SU-DHL-6 (cell line): ENCODE measurements around the gene RTRAF.

Experiments
- H2AFZ ChIP-seq: fragments of 200-600 bp; sonication (generic); 2 replicates; pipeline ENCODE4 v1.6.1; 2014; ENCODE audit warnings: low read depth, mild to moderate bottlenecking, moderate library complexity, mixed read lengths, antibody characterized with exemption, low read length; ENCODE audit not compliant: severe bottlenecking
- H3F3A ChIP-seq: fragments of 200-600 bp; shearing (Covaris generic); 2 replicates; pipeline ENCODE4 v1.6.0; 2016; ENCODE audit warnings: antibody characterized with exemption, mild to moderate bottlenecking; ENCODE audit not compliant: insufficient read depth
- H3K27ac ChIP-seq: fragments of 200-600 bp; sonication (generic); 2 replicates; pipeline ENCODE4 v1.5.1; 2016; ENCODE audit warnings: low read depth, mild to moderate bottlenecking, low read length, moderate library complexity, mixed read lengths
- H3K27me3 ChIP-seq: fragments of 200-600 bp; sonication (generic), shearing (Covaris generic); 2 replicates; pipeline ENCODE4 v1.6.0; 2014; ENCODE audit warnings: mild to moderate bottlenecking, low read length
- H3K36me3 ChIP-seq: fragments of 200-600 bp; sonication (generic); 2 replicates; pipeline ENCODE4 v1.6.1; 2014; ENCODE audit warnings: mild to moderate bottlenecking, low read length, mixed read lengths
- H3K4me2 ChIP-seq: fragments of 300-600, 200-600 bp; shearing (Covaris generic), sonication (generic); 2 replicates; pipeline ENCODE4 v1.6.0; 2014; ENCODE audit warnings: low read length, low read depth, mild to moderate bottlenecking; ENCODE audit not compliant: poor library complexity, severe bottlenecking
- H3K4me3 ChIP-seq: fragments of 200-600 bp; sonication (generic); 2 replicates; pipeline ENCODE4 v1.5.1; 2014; ENCODE audit warnings: antibody characterized with exemption, low read length, mild to moderate bottlenecking, mixed read lengths; ENCODE audit not compliant: insufficient read depth, poor library complexity, severe bottlenecking
- H3K79me2 ChIP-seq: fragments of 200-600 bp; sonication (generic); 2 replicates; pipeline ENCODE4 v1.6.1; 2014; ENCODE audit warnings: mild to moderate bottlenecking, low read length, moderate library complexity; ENCODE audit not compliant: insufficient read depth
- H3K9ac ChIP-seq: fragments of 200-600 bp; sonication (generic); 2 replicates; pipeline ENCODE4 v1.7.0; 2014; ENCODE audit warnings: mild to moderate bottlenecking, low read length
- H3K9me2 ChIP-seq: fragments of 200-600 bp; sonication (generic); replicated peaks from 2 replicates; pipeline ENCODE4 v1.6.1; 2014; ENCODE audit warnings: low read length; ENCODE audit not compliant: insufficient read depth
- H3K9me3 ChIP-seq: fragments of 200-600 bp; sonication (generic); 2 replicates; pipeline ENCODE4 v1.6.1; 2014; ENCODE audit warnings: low read length, mixed read lengths; ENCODE audit not compliant: insufficient read depth
- H4K20me1 ChIP-seq: fragments of 200-600 bp; sonication (generic); 2 replicates; pipeline ENCODE4 v1.6.1; 2014; ENCODE audit warnings: low read depth, mild to moderate bottlenecking, antibody characterized with exemption, low read length, moderate library complexity, mixed read lengths
- EZH2phosphoT487 ChIP-seq: fragments of 200-600 bp; sonication (generic), shearing (Covaris generic); conservative IDR thresholded peaks from 2 replicates; pipeline ENCODE4 v1.6.1; 2018; ENCODE audit warnings: mild to moderate bottlenecking, antibody characterized with exemption, low read length, moderate library complexity, mixed read lengths
- TF ChIP-seq, protein P1 (sequence below): fragments of 200-600 bp; sonication (generic); IDR thresholded peaks from one replicate; pipeline ENCODE4 v1.5.1; 2017; ENCODE audit warnings: antibody characterized with exemption, mild to moderate bottlenecking, low read length, moderate library complexity; ENCODE audit not compliant: insufficient read depth, poor library complexity, severe bottlenecking

RTRAF gene

DNA sequence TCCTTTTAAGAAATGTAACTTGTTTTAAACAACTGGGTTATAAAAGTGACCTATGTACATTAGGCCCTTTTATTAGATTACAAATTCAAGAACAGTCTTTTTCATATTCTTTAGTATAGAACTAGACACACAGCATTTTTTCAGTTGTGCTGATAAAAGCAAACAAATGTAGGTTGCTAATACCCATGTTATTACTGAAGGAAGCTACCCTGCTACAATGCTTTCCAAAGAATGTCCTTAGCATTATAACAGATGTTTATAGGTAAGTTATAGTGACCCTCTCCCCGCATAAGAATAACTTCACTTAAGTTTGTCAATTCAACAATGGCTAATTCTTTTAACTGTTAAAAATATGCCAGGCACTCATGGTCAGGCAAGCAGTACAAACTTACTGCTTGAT, 17.9 kb downstream of the RTRAF start:
- no peaks in the 10 kb centered on the region for H3F3A ChIP-seq
- H3K9ac ChIP-seq = no peak overlapping the region
- H4K20me1 ChIP-seq = no peaks in the 10 kb centered on the region
- H3K9me2 ChIP-seq = no peaks in the 10 kb centered on the region
- no peaks in the 10 kb centered on the region for H3K79me2 ChIP-seq
- H2AFZ ChIP-seq = no peak overlapping the region
- no peak overlapping the region for H3K27ac ChIP-seq
- no peaks in the 10 kb centered on the region for H3K27me3 ChIP-seq
- H3K36me3 ChIP-seq = peaks cover 48% of the 10 kb centered on the region
- no peak overlapping the region for H3K4me3 ChIP-seq
- H3K4me2 ChIP-seq = no peak overlapping the region
- TF ChIP-seq, protein P1, sequence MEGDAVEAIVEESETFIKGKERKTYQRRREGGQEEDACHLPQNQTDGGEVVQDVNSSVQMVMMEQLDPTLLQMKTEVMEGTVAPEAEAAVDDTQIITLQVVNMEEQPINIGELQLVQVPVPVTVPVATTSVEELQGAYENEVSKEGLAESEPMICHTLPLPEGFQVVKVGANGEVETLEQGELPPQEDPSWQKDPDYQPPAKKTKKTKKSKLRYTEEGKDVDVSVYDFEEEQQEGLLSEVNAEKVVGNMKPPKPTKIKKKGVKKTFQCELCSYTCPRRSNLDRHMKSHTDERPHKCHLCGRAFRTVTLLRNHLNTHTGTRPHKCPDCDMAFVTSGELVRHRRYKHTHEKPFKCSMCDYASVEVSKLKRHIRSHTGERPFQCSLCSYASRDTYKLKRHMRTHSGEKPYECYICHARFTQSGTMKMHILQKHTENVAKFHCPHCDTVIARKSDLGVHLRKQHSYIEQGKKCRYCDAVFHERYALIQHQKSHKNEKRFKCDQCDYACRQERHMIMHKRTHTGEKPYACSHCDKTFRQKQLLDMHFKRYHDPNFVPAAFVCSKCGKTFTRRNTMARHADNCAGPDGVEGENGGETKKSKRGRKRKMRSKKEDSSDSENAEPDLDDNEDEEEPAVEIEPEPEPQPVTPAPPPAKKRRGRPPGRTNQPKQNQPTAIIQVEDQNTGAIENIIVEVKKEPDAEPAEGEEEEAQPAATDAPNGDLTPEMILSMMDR = no peak
- H3K9me3 ChIP-seq = no peaks in the 10 kb centered on the region

DNA sequence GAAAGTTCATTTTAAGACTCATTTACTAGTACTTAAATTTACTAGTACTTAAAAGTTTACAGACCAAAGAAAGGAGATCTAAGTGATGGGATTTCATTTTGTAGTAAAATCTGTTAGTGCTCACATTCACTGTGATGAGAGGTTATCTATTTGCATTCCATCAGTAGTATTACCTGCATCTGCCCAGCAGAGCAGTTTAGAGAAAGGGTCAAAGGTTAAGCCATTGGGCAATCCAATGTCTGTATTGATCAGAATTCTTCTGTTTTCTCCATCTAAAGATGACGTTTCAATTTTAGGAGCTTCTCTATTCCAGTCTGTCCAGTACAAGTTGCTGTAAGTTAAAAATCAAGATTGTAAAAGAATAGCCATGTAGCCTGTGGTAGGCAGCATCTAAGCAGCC, 18.3 kb downstream of the RTRAF start:
- no peak overlapping the region for H3K27ac ChIP-seq

DNA sequence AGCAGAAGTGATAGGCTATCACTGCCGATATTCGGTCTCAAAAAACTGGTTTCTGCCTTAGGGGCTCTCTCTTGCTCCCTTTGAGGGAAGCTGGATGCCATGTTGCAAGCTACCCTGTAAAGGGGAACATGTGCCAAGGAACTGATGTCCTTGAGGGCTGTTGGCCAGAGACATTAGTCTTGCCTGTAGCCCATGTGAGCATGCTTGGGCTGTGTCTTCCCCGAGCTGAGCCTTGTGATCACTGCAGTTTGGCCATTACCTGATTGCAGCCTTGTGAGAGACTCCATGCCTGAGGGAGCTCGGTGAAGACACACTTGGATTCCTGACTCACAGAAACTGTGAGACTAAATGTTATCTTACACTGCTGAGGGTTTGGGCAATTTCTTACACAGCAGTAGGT, 18.8 kb downstream of the RTRAF start:
- Histone ChIP-seq H3K36me3 (peaks cover 43% of the 10 kb centered on the region), H3K4me3 (no peak overlapping the region), H3K4me2 (no peak overlapping the region), H3K27ac (no peak overlapping the region), H4K20me1 (no peaks in the 10 kb centered on the region), H3F3A (0 out of 2 replicates have a peak, but pooled peaks cover 5% of the 10 kb centered on the region), H3K27me3 (no peaks in the 10 kb centered on the region), H2AFZ (no peak overlapping the region), H3K9me2 (no peaks in the 10 kb centered on the region), H3K9ac (no peak overlapping the region), H3K79me2 (no peaks in the 10 kb centered on the region), H3K9me3 (no peaks in the 10 kb centered on the region)
- TF ChIP-seq, protein P1 = no peak
- no peak for TF ChIP-seq EZH2phosphoT487

More for the DNA sequence above, 18.3 kb downstream of the RTRAF start:
- no peak overlapping the region for H3K4me2 ChIP-seq
- H2AFZ ChIP-seq = no peak overlapping the region
- H3K9me3 ChIP-seq = no peaks in the 10 kb centered on the region
- H3K79me2 ChIP-seq = no peaks in the 10 kb centered on the region
- no peaks in the 10 kb centered on the region for H4K20me1 ChIP-seq
- TF ChIP-seq EZH2phosphoT487 = no peak
- TF ChIP-seq, protein P1 = no peak
- no peak overlapping the region for H3K9ac ChIP-seq
- H3K27me3 ChIP-seq = no peaks in the 10 kb centered on the region
- H3K9me2 ChIP-seq = no peaks in the 10 kb centered on the region
- H3F3A ChIP-seq = 0 out of 2 replicates have a peak, but pooled peaks cover under 1% of the 10 kb centered on the region
- no peak overlapping the region for H3K4me3 ChIP-seq
- H3K36me3 ChIP-seq = peaks cover 47% of the 10 kb centered on the region
